EL (cell line): ENCODE data around the gene PRRC2A.
A peak's percentile ranks its signal among the peaks of the same experiment; 100 is the strongest.
"Not testable (repeated sequence)": the region's sequence is repeated elsewhere in the genome, so short reads cannot be mapped to it uniquely, and the experiment has no call there.

Experiments used
- DNase-seq: peaks from one replicate; pipeline ENCODE4 v3.0.0-alpha.2; 2016

The PRRC2A gene

GRCh38 chr6:31586008-31586407 is 34.5 kb upstream of the PRRC2A start, which contains the start of gene LST1:
Gene LST1, plus strand, starts transcription at chr6:31586277. Its CDS starts 1,023 bp downstream, at chr6:31587300.
- DNase-seq: no peak

GRCh38 chr6:31586599-31587281 is 33.8 kb upstream of the PRRC2A start:
- DNase-seq: no peak

GRCh38 chr6:31587791-31588777 is 32.4 kb upstream of the PRRC2A start:
- no peak for DNase-seq

GRCh38 chr6:31588871-31589650 is 31.5 kb upstream of the PRRC2A start:
- DNase-seq: peak; percentile 34

GRCh38 chr6:31590691-31591090 is 29.8 kb upstream of the PRRC2A start:
- DNase-seq: not testable (repeated sequence)

GRCh38 chr6:31592396-31592771 is 28.1 kb upstream of the PRRC2A start:
- no peak for DNase-seq

GRCh38 chr6:31597006-31597405 is 23.5 kb upstream of the PRRC2A start:
- peak; percentile 57 for DNase-seq

- DNase-seq: no peak
These were observed 13.2 kb upstream of the PRRC2A start for GRCh38 chr6:31607317-31607716.

- no peak for DNase-seq
These were observed 10.8 kb upstream of the PRRC2A start for GRCh38 chr6:31609519-31610406.

- no peak for DNase-seq
These were observed 9.5 kb upstream of the PRRC2A start for GRCh38 chr6:31610968-31611367.

- no peak for DNase-seq
These were observed 6.4 kb upstream of the PRRC2A start for GRCh38 chr6:31614075-31614619.

- DNase-seq: no peak
These were observed 5.6 kb upstream of the PRRC2A start, which contains the start of gene AIF1 for GRCh38 chr6:31614684-31615578. Gene AIF1, plus strand, starts transcription at chr6:31615234. Its CDS starts 96 bp downstream, at chr6:31615330.

GRCh38 chr6:31615748-31616147 is 4.8 kb upstream of the PRRC2A start:
- DNase-seq: no peak

- DNase-seq: no peak
These were observed 3.5 kb upstream of the PRRC2A start for GRCh38 chr6:31617010-31617409.

- peak; percentile 100 for DNase-seq
These were observed 520 bp upstream of the PRRC2A start for GRCh38 chr6:31619805-31620585.

GRCh38 chr6:31621320-31621939 is 915 bp downstream of the PRRC2A start:
- no peak for DNase-seq

GRCh38 chr6:31621991-31622390 is 1.5 kb downstream of the PRRC2A start:
- peak; percentile 48 for DNase-seq

- no peak for DNase-seq
These were observed 2.2 kb downstream of the PRRC2A start for GRCh38 chr6:31622684-31623091.

GRCh38 chr6:31624070-31624469 is 3.6 kb downstream of the PRRC2A start:
- DNase-seq: no peak
